HL-60 (cell line): ENCODE results near the gene PTPRN2.
"Not testable (repeated sequence)": the region's sequence is repeated elsewhere in the genome, so short reads cannot be mapped to it uniquely, and the experiment has no call there.

Experiments
- DNase-seq, 2 experiments: peaks; one replicate each; pipeline ENCODE4 v3.0.0-alpha.2; 2010 to 2020; ENCODE audit warnings: low read depth in 1 of 2, low spot score in 1 of 2
- H3K27ac ChIP-seq: fragments of 250-450 bp; sonication (Bioruptor Pico); replicated peaks from 2 replicates; pipeline ENCODE4 v1.5.1; 2020; ENCODE audit warnings: mild to moderate bottlenecking, moderate library complexity
- H3K27me3 ChIP-seq: fragments of 250-450 bp; sonication (Bioruptor Pico); 2 replicates; pipeline ENCODE4 v1.5.1; 2021; ENCODE audit warnings: mild to moderate bottlenecking, moderate library complexity; ENCODE audit not compliant: insufficient read depth, poor library complexity, severe bottlenecking
- H3K4me3 ChIP-seq: replicated peaks from 2 replicates; pipeline ENCODE4 v1.5.1; 2011; ENCODE audit warnings: mild to moderate bottlenecking, control low read depth, low read length; ENCODE audit not compliant: insufficient read depth
- CTCF ChIP-seq: IDR thresholded peaks from one replicate; pipeline ENCODE4 v1.5.1; 2011; ENCODE audit warnings: low read length, control low read depth, inconsistent platforms; ENCODE audit not compliant: insufficient read depth
- GABPA ChIP-seq: IDR thresholded peaks from 2 replicates; pipeline ENCODE4 v1.6.1; 2012; ENCODE audit warnings: low read depth
- POLR2AphosphoS5 ChIP-seq: IDR thresholded peaks from 2 replicates; pipeline ENCODE4 v1.6.1; 2012; ENCODE audit warnings: low read depth
- REST ChIP-seq: IDR thresholded peaks from 2 replicates; pipeline ENCODE4 v1.6.1; 2012; ENCODE audit warnings: low read depth; ENCODE audit not compliant: insufficient replicate concordance
- SPI1 ChIP-seq: IDR thresholded peaks from 2 replicates; pipeline ENCODE4 v1.6.1; 2012; ENCODE audit warnings: low read depth, mild to moderate bottlenecking, borderline replicate concordance

The PTPRN2 gene

GRCh38 chr7:157594306-157594705, 993.3 kb downstream of the PTPRN2 start:
- no peak overlapping the region for H3K4me3 ChIP-seq
- H3K27ac ChIP-seq = no peak overlapping the region
- TF ChIP-seq CTCF (no peak), SPI1 (no peak), POLR2AphosphoS5 (no peak), GABPA (no peak), REST (no peak)
- DNase-seq = no peak
- no peaks in the 10 kb centered on the region for H3K27me3 ChIP-seq

- TF ChIP-seq CTCF (no peak), REST (no peak), GABPA (no peak), SPI1 (no peak), POLR2AphosphoS5 (no peak)
- DNase-seq = no peak
- Histone ChIP-seq H3K27me3 (no peaks in the 10 kb centered on the region), H3K4me3 (no peak overlapping the region), H3K27ac (no peak overlapping the region)
These were observed 994.1 kb downstream of the PTPRN2 start for GRCh38 chr7:157593541-157593940.

GRCh38 chr7:157592636-157593320, 994.8 kb downstream of the PTPRN2 start:
- H3K27ac ChIP-seq, H3K27me3 ChIP-seq, H3K4me3 ChIP-seq, DNase-seq: not testable (repeated sequence)

GRCh38 chr7:157590526-157590925, 997.1 kb downstream of the PTPRN2 start:
- H3K27me3 ChIP-seq = peaks cover 9% of the 10 kb centered on the region
- H3K27ac ChIP-seq = no peak overlapping the region
- TF ChIP-seq REST = no peak
- no peak for TF ChIP-seq CTCF
- DNase-seq = no peak
- H3K4me3 ChIP-seq = no peak overlapping the region
